IPS-15b (cell line): ENCODE measurements around the gene AATF.
A peak's percentile ranks its signal among the peaks of the same experiment; 100 is the strongest.

Experiments
- H3K27me3 ChIP-seq: one replicate; pipeline ENCODE4 v1.6.1; 2013; ENCODE audit warnings: low read length; ENCODE audit not compliant: control insufficient read depth, insufficient read depth
- H3K36me3 ChIP-seq: one replicate; pipeline ENCODE4 v1.6.1; 2013; ENCODE audit warnings: low read length; ENCODE audit not compliant: control insufficient read depth, insufficient read depth
- H3K4me1 ChIP-seq: one replicate; pipeline ENCODE4 v1.6.1; 2013; ENCODE audit warnings: mild to moderate bottlenecking, low read length; ENCODE audit not compliant: control insufficient read depth, insufficient read depth
- H3K4me3 ChIP-seq: one replicate; pipeline ENCODE4 v1.5.1; 2013; ENCODE audit warnings: low read depth, low read length
- H3K9ac ChIP-seq: one replicate; pipeline ENCODE4 v1.6.1; 2013; ENCODE audit warnings: low read depth, mild to moderate bottlenecking, low read length
- H3K9me3 ChIP-seq: one replicate; pipeline ENCODE4 v1.6.1; 2013; ENCODE audit warnings: mild to moderate bottlenecking, low read length; ENCODE audit not compliant: control insufficient read depth, insufficient read depth

Gene AATF

DNA sequence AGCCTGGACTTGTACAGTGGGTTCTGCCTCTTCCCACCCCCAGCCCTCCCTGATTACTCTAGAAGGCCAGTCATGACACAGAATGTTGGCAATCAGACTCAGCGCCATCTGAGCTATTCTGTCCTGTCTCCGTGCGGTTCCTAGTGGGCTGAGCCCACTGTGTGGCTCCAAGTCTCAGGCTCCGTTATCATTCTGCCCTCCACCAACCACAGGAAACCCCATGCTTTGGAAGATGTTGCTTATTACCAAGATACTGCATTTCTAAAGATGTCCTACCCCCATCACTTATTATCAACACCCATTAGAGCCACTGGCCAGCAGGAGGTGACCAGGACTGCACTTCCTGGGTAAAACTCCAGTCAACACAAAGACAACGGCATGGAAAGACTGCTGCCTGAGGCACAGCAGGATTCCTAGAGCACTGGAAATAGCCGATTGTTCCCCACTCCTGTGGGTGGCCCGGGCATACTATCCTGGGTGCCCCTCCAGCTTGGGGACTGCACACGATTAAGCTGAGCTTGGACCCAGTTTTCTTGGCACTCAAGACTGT, 133.6 kb downstream of the AATF start:
- no peak overlapping the region for H3K4me3 ChIP-seq
- H3K27me3 ChIP-seq: no peaks in the 10 kb centered on the region
- H3K9me3 ChIP-seq: no peaks in the 10 kb centered on the region
- H3K9ac ChIP-seq: peak overlapping the region; percentile 37
- H3K36me3 ChIP-seq: peaks cover 15% of the 10 kb centered on the region
- peaks cover 12% of the 10 kb centered on the region for H3K4me1 ChIP-seq

DNA sequence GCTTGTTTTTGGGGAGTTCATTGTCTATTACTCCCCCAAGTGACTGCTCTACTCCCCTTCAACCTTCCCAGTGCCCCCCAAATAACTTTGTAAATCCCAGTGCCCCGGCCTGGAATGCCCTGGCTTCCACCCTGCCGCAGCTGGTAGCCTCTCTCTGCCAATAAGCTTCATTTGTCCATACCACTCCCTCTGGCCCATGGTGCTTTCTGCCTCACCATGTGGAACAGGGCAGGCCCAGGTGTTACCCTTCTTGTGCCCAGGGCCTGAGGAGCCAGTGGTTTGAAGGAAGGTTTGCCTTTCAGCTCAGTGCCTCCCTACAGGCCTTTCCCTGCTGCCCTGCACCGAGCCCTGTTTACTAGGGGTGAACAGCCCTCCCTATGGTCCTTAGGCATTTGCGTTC, 134.2 kb downstream of the AATF start:
- Histone ChIP-seq H3K4me1 (peaks cover 12% of the 10 kb centered on the region), H3K36me3 (peaks cover 15% of the 10 kb centered on the region), H3K27me3 (no peaks in the 10 kb centered on the region), H3K4me3 (no peak overlapping the region), H3K9ac (peak overlapping the region; percentile 37), H3K9me3 (no peaks in the 10 kb centered on the region)

DNA sequence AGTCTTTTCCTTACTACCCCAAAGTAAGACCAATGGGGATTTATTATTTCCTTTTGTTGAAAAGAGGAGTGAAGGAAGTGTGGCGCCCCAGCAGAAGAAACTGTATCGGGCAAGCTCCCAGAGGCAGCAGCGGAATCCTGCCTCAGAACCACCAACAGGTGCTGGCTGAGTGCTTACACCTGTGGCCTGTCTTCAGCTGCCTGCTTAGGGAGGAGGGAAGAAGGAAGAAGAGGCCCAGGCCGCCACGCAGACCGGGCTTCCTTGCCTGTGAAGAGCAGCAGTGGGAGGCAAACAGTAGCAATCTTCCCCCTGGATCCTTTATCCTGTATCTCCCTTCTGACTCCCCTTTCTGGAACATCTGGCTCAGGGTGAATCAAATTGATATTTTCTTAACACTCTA, 134.7 kb downstream of the AATF start:
- Histone ChIP-seq H3K4me1 (peaks cover 12% of the 10 kb centered on the region), H3K9me3 (no peaks in the 10 kb centered on the region), H3K4me3 (no peak overlapping the region), H3K27me3 (no peaks in the 10 kb centered on the region), H3K36me3 (peaks cover 15% of the 10 kb centered on the region), H3K9ac (peak overlapping the region; percentile 37)

DNA sequence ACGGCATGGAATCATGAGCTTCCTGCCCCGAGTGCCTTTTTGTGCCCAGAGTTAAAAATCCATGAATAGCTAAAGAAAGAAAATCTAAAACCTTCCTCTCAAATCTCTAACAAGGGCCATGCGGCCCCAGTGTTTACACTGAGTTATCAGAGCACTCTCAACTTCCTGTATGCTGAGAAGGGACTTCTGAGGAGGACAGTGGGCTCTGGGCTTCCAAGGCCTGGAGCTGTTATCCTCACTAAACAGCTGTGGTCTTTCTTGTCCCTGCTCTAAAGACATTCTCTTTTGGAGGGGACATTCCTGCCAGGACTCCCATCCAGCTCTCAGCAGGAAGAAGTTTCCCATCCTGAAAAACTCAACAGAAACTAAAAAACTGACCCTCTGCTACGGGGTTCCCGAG, 135.6 kb downstream of the AATF start:
- H3K9ac ChIP-seq: no peak overlapping the region

DNA sequence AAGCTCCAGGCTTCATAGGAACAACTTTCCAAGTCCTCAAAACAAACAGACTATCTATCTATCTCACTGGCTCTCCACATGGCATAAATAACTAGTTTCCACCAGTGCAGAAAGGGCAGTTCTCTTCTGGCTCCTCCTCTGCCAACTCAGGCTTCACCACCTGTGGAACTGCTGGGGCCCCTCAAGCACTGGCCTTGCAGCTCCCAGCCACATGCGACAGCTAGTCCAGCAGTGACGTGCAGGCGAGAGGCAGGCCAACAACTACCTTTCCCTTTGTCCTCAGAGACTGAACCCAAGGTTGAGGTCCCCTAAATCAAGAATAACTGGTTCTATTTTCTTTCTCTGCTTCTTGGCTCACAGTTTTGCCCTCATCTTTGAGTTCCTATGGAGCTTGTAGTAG, 137.6 kb downstream of the AATF start:
- Histone ChIP-seq H3K36me3 (peaks cover 15% of the 10 kb centered on the region), H3K9me3 (no peaks in the 10 kb centered on the region), H3K4me1 (peaks cover 17% of the 10 kb centered on the region), H3K27me3 (no peaks in the 10 kb centered on the region), H3K4me3 (no peak overlapping the region), H3K9ac (no peak overlapping the region)

More for the DNA sequence above, 135.6 kb downstream of the AATF start:
- no peaks in the 10 kb centered on the region for H3K27me3 ChIP-seq
- peaks cover 14% of the 10 kb centered on the region for H3K4me1 ChIP-seq
- H3K36me3 ChIP-seq: peaks cover 15% of the 10 kb centered on the region
- no peaks in the 10 kb centered on the region for H3K9me3 ChIP-seq
- H3K4me3 ChIP-seq: no peak overlapping the region

DNA sequence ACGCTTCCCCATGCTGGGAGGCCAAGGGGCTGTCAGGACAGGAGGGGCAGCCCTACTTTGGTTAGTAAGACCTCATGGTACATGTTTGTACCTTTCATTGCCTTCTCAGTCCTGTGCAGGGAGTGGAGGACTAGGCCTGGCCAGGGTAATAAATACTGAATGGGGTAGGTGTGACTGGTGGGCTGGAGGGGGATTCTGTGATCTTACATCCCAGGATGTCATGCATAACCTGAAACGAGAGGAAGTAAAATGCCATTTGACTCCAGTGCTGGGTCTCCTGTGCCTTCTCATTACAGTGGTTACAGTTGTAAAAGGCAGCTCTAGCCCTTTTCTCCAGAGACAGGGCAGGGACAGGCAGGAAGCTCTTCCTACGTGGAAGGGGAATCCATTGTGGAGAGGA, 138.2 kb downstream of the AATF start:
- Histone ChIP-seq H3K4me1 (peaks cover 17% of the 10 kb centered on the region), H3K9me3 (no peaks in the 10 kb centered on the region), H3K4me3 (no peak overlapping the region), H3K36me3 (peaks cover 15% of the 10 kb centered on the region), H3K27me3 (no peaks in the 10 kb centered on the region), H3K9ac (no peak overlapping the region)

DNA sequence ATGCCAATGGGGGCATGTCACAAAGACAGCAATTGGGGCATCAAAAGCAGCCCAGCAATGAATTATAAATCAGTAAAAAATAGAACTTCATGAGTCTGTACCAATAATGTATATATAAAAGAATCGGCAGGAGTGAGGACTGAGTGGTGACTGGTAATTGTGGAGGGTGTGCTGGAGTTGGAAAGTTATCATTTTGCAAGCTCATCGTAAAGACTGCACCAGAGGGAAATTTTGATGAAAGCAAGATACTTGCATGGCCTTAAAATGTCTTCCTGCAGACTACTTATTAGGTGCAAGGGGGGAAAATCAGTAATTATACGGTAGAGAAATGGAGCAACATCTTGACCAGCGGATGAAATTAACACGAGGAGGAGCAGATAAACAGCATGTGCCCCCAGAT, 138.9 kb downstream of the AATF start:
- peaks cover 15% of the 10 kb centered on the region for H3K36me3 ChIP-seq
- H3K9me3 ChIP-seq: no peaks in the 10 kb centered on the region
- no peaks in the 10 kb centered on the region for H3K27me3 ChIP-seq
- H3K9ac ChIP-seq: no peak overlapping the region
- no peak overlapping the region for H3K4me3 ChIP-seq
- peaks cover 10% of the 10 kb centered on the region for H3K4me1 ChIP-seq

DNA sequence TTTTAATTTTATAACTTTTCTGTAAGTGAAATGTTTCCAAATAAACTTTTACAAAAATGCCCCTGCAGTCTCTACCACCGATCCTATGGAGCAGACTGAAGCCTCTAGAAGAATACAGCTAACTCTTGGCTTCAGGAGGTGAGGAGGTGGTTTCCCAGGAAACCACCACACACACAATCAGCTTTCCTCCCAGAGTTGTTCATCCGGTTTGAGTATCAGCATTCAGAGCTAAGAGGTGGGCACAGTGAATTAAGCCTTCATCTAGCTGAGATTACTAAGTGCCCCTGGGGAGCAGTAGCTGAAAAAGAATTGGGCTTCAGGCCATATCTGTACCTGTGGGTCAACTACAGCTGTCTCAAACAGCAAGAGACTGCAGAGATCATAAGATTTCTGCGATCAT, 139.7 kb downstream of the AATF start:
- Histone ChIP-seq H3K9me3 (no peaks in the 10 kb centered on the region), H3K27me3 (no peaks in the 10 kb centered on the region), H3K4me1 (peaks cover 5% of the 10 kb centered on the region), H3K4me3 (no peak overlapping the region), H3K9ac (no peak overlapping the region), H3K36me3 (peaks cover 15% of the 10 kb centered on the region)

DNA sequence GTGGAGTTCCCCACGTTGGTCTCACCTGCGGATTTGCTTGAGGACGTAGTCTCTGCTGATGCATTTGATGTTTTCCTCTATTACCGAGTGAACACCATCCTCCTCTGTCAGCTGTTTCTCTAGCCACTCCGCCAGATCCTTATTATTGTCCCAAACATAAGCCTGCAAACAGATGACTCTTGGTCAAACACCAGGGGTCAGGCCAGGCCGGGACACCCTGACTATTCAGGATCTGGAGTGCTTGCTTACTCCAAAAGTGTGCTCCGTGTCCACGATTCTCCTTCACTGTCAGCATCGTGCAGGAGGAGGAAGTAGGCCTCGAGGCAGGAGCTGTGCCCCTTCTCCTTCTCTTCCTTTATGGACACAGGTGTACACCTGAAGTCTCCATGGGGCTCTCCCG, 140.2 kb downstream of the AATF start:
- Histone ChIP-seq H3K4me3 (no peak overlapping the region), H3K9ac (no peak overlapping the region), H3K27me3 (no peaks in the 10 kb centered on the region), H3K9me3 (no peaks in the 10 kb centered on the region), H3K36me3 (peaks cover 15% of the 10 kb centered on the region), H3K4me1 (peaks cover 5% of the 10 kb centered on the region)

DNA sequence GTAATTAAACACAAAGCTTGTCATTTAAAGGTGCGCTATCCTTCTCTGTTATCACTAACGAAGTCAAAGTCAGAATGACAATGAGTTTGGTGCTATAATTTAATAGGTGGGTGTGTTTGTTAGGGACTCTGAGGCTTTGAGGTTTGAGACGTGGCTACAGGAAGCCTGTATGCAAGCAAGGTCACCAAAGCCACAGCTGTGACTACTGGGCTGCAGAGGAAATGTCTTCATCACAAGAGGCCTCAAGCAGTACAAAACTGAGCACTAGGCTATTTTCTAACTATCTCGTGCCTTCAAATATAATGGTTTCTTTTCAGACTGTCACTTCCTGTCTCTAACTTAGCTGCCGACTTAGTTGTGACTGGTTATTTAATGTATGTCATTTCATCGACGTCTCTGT, 141.2 kb downstream of the AATF start:
- Histone ChIP-seq H3K9ac (no peak overlapping the region), H3K9me3 (no peaks in the 10 kb centered on the region), H3K4me1 (peaks cover 5% of the 10 kb centered on the region), H3K4me3 (no peak overlapping the region), H3K36me3 (peaks cover 21% of the 10 kb centered on the region), H3K27me3 (no peaks in the 10 kb centered on the region)

DNA sequence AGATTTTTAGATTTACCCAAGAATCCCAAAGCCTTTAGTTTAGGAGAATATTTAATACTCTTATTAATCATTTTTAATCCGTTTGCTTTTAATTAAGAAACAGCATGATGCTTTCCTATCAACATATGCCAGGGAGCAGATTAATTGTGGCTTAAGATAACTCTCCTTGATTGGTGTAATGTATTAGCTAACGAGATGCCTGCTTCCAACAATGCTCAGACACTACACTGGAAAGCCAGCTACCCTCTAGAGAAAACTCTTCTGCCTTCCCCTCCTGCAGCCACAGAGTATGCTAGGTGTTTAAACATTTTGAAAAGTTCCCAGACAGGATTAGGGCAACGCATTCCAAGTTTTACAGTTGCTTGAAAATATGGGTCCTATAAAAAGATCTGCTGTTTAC, 142.2 kb downstream of the AATF start:
- Histone ChIP-seq H3K9ac (no peak overlapping the region), H3K9me3 (no peaks in the 10 kb centered on the region), H3K4me1 (peaks cover 5% of the 10 kb centered on the region), H3K4me3 (no peak overlapping the region), H3K36me3 (peaks cover 17% of the 10 kb centered on the region), H3K27me3 (no peaks in the 10 kb centered on the region)

DNA sequence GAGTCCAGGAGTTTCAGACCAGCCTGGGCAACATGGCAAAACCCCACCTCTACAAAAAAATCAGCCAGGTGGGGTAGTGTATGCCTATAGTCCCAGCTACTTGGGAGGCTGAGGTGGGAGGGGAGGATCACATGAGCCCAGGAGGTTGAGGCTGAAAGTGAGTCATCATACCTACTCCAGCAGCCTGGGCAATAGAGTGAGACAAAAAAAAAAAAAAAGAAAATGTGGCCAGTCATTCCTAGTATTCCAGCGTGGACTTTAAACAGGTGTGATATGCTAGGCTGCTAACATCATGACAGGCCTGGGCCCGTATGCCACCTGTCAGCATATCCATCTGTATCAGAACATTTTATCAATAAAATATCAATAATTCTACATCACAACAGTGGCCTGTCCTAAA, 143.3 kb downstream of the AATF start:
- no peaks in the 10 kb centered on the region for H3K9me3 ChIP-seq
- H3K36me3 ChIP-seq: peaks cover 21% of the 10 kb centered on the region
- H3K4me1 ChIP-seq: peaks cover 5% of the 10 kb centered on the region
- no peaks in the 10 kb centered on the region for H3K27me3 ChIP-seq
- H3K9ac ChIP-seq: no peak overlapping the region
- H3K4me3 ChIP-seq: no peak overlapping the region
